ENCODE data around the gene CMSS1. TPM values are rescaled to one million over a fixed set of nuclear protein-coding genes. Genes with fewer than 3 reads are reported as not detected.

The CMSS1 gene
- total and polyA plus RNA-seq, 2 of the 13 experiments (the other 11 are each of a cell fraction or from before 2014, with no cell fraction given): 6.4 to 48.7 TPM

DNA sequence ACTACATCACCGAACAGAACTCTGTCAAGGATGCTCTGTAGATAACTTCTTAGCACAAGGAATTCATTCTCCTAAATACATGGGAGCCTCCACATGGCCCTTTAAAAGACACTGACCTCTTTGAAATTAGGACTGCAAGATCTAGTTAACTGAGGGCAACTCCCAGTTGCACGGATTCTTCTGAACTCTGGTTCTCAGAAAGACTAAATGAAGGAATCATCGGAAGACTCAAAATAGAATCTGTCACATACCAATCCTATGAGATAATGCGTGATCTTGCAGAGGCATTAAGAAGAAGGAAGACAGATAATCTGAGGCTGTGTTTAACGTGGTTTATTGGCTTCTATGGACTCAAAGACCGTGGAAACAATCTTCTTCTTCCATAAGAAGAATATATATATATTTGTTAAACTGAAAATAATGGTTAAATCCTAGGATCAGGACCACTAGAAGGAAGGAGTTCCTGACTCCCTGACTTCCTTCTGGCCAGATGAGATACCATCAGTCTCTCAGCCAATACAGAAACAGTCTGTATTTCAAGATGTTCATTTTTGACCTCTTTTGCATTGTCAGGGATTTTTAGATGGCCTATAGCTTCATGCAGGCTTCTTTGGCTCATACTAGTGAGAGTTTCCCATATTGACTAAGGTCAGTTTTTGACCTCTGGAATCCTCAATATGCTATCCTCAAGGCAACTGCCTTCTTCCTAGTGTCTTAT, 409.2 kb downstream of the CMSS1 start:
- Histone ChIP-seq H3K79me2 (ENCODE audit: insufficient read depth, low read length) (no peaks in the 10 kb centered on the region), H3K9ac (ENCODE audit: insufficient read depth, low read depth, low read length) (no peak overlapping the region), H2AFZ (ENCODE audit: low read length) (peak overlapping the region; percentile 9), H3K4me3 (replicated peaks in 1 of 3; ENCODE audit: insufficient read depth in 1 of 3, low read depth in 2 of 3, low read length in 3 of 3) (no peak overlapping the region), H3K27me3 (ENCODE audit: control insufficient read depth in 1 of 2, insufficient read depth in 2 of 2, low read length in 2 of 2) (no peaks in the 10 kb centered on the region), H4K20me1 (ENCODE audit: insufficient read depth, low read length) (no peaks in the 10 kb centered on the region), H3K27ac (ENCODE audit: extremely low read length, insufficient read depth, low read length) (no peak overlapping the region), H3K4me1 (ENCODE audit: insufficient read depth, low read length) (peaks cover 12% of the 10 kb centered on the region), H3K36me3 (replicated peaks in 1 of 2; ENCODE audit: control insufficient read depth in 1 of 2, insufficient read depth in 2 of 2, low read length in 2 of 2) (no peaks in the 10 kb centered on the region), H3K4me2 (ENCODE audit: low read depth, low read length) (no peak overlapping the region), H3K9me3 (ENCODE audit: low read length) (no peaks in the 10 kb centered on the region)
- BruUV-seq (replicated peaks): no TSS peak
- WGBS (ENCODE audit: low lambda C conversion rate): 40% methylated on average over 6 of the region's 6 CpGs
- intact Hi-C loops (cut with micrococcal nuclease; ENCODE audit: unreplicated experiment): no loop called here
- ChIA-PET CTCF (ENCODE audit: low intra/inter-chr PET ratio, low total read pairs) (no interaction called here), POLR2A (no interaction called here)
- ATAC-seq: no peak
- TF ChIP-seq MAFK (conservative IDR thresholded peaks at IDR 0.05 in 1 of 2, IDR thresholded peaks at IDR 0.05 in 1 of 2; ENCODE audit: low read length in 2 of 2): peak in 1 of 2 experiments; percentile 50; a peak in 2 of 4 replicates
- no peak for TF ChIP-seq ZNF235 (CRISPR knock-in tag; IDR thresholded peaks at IDR 0.05; ENCODE audit: borderline replicate concordance)
- in situ Hi-C loops (cut with HindIII; ENCODE audit: extremely low pct_ligation_motif_present, low pct_unique_long_range_greater_than_20kb): no loop called here
- DNase-seq (ENCODE audit: low spot score): no peak
- no peak for FAIRE-seq

GRCh38 chr3:100227511-100227921, 409.9 kb downstream of the CMSS1 start:
- ChIA-PET POLR2A (no interaction called here), CTCF (ENCODE audit: low intra/inter-chr PET ratio, low total read pairs) (no interaction called here)
- no TSS peak for BruUV-seq (replicated peaks)
- in situ Hi-C loops (cut with HindIII; ENCODE audit: extremely low pct_ligation_motif_present, low pct_unique_long_range_greater_than_20kb): no loop called here
- Histone ChIP-seq H3K4me2 (ENCODE audit: low read depth, low read length) (no peak overlapping the region), H2AFZ (ENCODE audit: low read length) (no peak overlapping the region), H3K36me3 (replicated peaks in 1 of 2; ENCODE audit: control insufficient read depth in 1 of 2, insufficient read depth in 2 of 2, low read length in 2 of 2) (no peaks in the 10 kb centered on the region), H3K79me2 (ENCODE audit: insufficient read depth, low read length) (no peaks in the 10 kb centered on the region), H4K20me1 (ENCODE audit: insufficient read depth, low read length) (no peaks in the 10 kb centered on the region), H3K27me3 (ENCODE audit: control insufficient read depth in 1 of 2, insufficient read depth in 2 of 2, low read length in 2 of 2) (no peaks in the 10 kb centered on the region), H3K9ac (ENCODE audit: insufficient read depth, low read depth, low read length) (no peak overlapping the region), H3K4me1 (ENCODE audit: insufficient read depth, low read length) (peaks cover 12% of the 10 kb centered on the region), H3K27ac (ENCODE audit: extremely low read length, insufficient read depth, low read length) (no peak overlapping the region), H3K4me3 (replicated peaks in 1 of 3; ENCODE audit: insufficient read depth in 1 of 3, low read depth in 2 of 3, low read length in 3 of 3) (no peak overlapping the region), H3K9me3 (ENCODE audit: low read length) (no peaks in the 10 kb centered on the region)
- DNase-seq (ENCODE audit: low spot score) (no peak), ATAC-seq (no peak), FAIRE-seq (no peak)
- 95% methylated on average over 2 of the region's 2 CpGs for WGBS (ENCODE audit: low lambda C conversion rate)
- intact Hi-C loops (cut with micrococcal nuclease; ENCODE audit: unreplicated experiment): no loop called here
- no peak for TF ChIP-seq DMAP1 (CRISPR knock-in tag; IDR thresholded peaks at IDR 0.05)
- no peak for TF ChIP-seq ZNF781 (CRISPR knock-in tag; IDR thresholded peaks at IDR 0.05; ENCODE audit: borderline replicate concordance, not compliant biosample characterization)
- no peak for TF ChIP-seq SATB2 (CRISPR knock-in tag; IDR thresholded peaks at IDR 0.05)
- no peak for TF ChIP-seq ZFP90 (CRISPR knock-in tag; IDR thresholded peaks at IDR 0.05; ENCODE audit: borderline replicate concordance)
- TF ChIP-seq ATF4 (CRISPR knock-in tag; IDR thresholded peaks at IDR 0.05): no peak
- TF ChIP-seq, protein P1, sequence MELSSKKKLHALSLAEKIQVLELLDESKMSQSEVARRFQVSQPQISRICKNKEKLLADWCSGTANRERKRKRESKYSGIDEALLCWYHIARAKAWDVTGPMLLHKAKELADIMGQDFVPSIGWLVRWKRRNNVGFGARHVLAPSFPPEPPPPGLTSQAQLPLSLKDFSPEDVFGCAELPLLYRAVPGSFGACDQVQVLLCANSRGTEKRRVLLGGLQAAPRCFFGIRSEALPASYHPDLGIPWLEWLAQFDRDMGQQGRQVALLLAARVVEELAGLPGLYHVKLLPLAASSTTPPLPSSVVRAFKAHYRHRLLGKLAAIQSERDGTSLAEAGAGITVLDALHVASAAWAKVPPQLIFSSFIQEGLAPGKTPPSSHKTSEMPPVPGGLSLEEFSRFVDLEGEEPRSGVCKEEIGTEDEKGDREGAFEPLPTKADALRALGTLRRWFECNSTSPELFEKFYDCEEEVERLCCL (CRISPR knock-in tag; IDR thresholded peaks at IDR 0.05; ENCODE audit: borderline replicate concordance): no peak
- TF ChIP-seq ZNF776 (CRISPR knock-in tag; IDR thresholded peaks at IDR 0.05): no peak
- TF ChIP-seq, protein P2, sequence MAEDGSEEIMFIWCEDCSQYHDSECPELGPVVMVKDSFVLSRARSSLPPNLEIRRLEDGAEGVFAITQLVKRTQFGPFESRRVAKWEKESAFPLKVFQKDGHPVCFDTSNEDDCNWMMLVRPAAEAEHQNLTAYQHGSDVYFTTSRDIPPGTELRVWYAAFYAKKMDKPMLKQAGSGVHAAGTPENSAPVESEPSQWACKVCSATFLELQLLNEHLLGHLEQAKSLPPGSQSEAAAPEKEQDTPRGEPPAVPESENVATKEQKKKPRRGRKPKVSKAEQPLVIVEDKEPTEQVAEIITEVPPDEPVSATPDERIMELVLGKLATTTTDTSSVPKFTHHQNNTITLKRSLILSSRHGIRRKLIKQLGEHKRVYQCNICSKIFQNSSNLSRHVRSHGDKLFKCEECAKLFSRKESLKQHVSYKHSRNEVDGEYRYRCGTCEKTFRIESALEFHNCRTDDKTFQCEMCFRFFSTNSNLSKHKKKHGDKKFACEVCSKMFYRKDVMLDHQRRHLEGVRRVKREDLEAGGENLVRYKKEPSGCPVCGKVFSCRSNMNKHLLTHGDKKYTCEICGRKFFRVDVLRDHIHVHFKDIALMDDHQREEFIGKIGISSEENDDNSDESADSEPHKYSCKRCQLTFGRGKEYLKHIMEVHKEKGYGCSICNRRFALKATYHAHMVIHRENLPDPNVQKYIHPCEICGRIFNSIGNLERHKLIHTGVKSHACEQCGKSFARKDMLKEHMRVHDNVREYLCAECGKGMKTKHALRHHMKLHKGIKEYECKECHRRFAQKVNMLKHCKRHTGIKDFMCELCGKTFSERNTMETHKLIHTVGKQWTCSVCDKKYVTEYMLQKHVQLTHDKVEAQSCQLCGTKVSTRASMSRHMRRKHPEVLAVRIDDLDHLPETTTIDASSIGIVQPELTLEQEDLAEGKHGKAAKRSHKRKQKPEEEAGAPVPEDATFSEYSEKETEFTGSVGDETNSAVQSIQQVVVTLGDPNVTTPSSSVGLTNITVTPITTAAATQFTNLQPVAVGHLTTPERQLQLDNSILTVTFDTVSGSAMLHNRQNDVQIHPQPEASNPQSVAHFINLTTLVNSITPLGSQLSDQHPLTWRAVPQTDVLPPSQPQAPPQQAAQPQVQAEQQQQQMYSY (CRISPR knock-in tag; IDR thresholded peaks at IDR 0.05): no peak
- TF ChIP-seq GABPB1 (CRISPR knock-in tag; IDR thresholded peaks at IDR 0.05): no peak
- no peak for TF ChIP-seq STAT5B (CRISPR knock-in tag; IDR thresholded peaks at IDR 0.05)

All from HepG2 (cell line).